Measurements from ENCODE around the gene SACM1L.

SACM1L gene

DNA sequence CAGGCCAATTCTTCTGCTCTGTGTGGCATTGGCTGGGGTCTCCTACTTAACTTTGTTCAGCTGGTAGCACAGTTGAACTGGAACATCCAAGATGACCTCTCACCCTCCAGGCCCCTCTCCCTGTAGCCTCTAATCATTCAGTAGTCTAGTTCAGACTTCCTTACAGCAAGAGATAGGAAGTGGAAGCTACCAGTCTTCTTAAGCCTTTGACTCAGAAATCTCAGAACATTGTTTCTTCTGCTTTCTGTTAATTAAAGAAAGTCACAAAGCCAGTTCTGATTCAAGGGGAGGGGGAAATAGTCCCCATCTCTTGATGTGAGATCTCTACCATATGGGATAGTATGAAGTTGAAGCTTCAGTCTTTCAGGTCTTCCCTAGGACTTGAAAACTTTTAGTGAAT, 18.8 kb upstream of the SACM1L start:
- TF ChIP-seq, protein P1, sequence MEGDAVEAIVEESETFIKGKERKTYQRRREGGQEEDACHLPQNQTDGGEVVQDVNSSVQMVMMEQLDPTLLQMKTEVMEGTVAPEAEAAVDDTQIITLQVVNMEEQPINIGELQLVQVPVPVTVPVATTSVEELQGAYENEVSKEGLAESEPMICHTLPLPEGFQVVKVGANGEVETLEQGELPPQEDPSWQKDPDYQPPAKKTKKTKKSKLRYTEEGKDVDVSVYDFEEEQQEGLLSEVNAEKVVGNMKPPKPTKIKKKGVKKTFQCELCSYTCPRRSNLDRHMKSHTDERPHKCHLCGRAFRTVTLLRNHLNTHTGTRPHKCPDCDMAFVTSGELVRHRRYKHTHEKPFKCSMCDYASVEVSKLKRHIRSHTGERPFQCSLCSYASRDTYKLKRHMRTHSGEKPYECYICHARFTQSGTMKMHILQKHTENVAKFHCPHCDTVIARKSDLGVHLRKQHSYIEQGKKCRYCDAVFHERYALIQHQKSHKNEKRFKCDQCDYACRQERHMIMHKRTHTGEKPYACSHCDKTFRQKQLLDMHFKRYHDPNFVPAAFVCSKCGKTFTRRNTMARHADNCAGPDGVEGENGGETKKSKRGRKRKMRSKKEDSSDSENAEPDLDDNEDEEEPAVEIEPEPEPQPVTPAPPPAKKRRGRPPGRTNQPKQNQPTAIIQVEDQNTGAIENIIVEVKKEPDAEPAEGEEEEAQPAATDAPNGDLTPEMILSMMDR (IDR thresholded peaks at IDR 0.05; ENCODE audit: low read depth, low read length) = no peak
- H3K4me3 ChIP-seq (ENCODE audit: low read depth, low read length) = no peak overlapping the region

DNA sequence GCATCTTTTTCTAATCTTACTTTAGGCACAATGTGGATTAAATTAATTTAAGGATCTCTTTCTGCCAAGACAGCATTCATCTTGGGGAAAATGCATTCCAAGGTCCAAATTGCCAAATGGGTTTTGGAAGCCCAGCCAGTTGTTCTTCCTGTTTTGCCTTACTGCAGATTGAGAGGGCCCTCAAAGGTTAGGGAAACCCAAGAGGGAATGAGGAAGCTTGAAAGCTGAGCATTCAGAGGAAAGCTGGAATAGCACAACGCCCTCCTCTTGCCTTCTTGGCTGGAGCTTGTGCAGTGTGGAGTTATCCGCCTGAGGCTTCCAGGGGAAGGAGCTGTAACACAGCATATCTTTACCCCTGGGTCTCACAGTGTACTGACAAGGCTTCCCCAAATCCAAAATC, 18.2 kb upstream of the SACM1L start:
- TF ChIP-seq, protein P1 (IDR thresholded peaks at IDR 0.05; ENCODE audit: low read depth, low read length) = no peak
- no peak overlapping the region for H3K4me3 ChIP-seq (ENCODE audit: low read depth, low read length)

DNA sequence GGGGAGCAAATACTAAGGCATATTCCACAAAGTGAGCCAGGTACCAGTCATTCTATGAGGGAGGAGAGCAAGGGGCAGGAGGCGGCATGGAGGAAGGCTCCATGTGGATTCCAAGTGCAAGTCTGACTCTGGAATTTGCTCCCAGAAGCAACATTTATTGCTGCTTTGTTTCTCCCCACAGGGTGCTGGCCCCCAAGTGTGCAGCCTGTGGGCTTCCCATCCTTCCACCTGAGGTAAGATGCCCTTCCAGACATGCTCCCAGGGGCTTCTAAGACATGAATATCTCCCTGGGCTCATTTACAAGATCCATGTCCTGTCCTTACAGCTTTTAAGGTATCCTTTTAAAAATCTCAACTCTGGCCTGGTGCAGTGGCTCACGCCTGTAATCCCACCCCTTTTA, 15.9 kb upstream of the SACM1L start:
- no peak overlapping the region for H3K4me3 ChIP-seq (ENCODE audit: low read depth, low read length)
- TF ChIP-seq, protein P1 (IDR thresholded peaks at IDR 0.05; ENCODE audit: low read depth, low read length) = no peak

DNA sequence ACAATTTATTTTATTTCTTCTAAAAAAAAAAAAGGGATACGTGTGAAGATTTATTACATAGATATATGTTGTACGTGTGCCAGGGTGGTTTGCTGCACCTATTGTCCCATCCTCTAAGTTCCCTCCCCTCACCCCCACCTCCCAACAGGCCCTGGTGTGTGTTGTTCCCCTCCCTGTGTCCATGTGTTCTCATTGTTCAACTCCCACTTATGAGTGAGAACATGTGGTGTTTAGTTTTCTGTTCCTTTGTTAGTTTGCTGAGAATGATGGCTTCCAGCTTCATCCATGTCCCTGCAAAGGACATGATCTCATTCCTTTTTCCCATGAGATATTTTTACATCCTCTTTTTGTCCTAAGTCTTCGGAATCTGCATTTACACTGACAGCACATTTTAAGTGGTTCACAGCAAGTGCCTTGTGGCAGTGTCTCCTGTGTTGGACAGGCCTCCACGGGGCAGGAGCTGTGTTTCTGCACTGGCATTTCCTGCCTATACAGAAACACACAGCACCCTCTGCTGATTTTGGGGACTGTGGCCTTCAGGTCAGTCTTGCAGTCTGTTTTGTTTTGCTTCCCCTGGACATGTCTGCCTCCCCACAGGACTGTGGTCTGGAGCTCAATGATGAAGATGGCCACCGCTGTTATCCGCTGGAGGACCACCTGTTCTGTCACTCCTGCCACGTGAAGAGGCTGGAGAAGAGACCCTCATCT, 12.7 kb upstream of the SACM1L start:
- TF ChIP-seq, protein P1 (IDR thresholded peaks at IDR 0.05; ENCODE audit: low read depth, low read length) = no peak

DNA sequence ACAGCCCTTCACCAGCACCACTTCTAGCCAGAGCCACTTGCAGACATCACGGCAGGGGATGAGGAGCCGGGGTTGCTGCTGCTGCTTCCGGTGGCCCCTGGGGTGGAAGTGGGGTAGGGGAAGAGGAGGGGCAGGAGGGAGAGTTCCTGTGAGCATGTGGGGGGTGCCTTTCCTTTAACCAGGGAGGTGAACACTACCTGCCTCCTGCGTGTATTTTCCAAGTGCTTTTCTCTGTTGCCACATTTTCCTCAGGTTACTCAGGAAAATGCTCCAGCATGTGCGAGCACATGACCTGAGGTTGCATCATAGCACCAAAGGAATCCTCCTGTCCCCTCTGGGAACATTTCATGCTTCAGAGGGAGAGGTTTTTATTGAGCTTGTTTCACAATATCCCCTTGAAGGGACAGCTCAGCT, 12.2 kb upstream of the SACM1L start:
- no peak overlapping the region for H3K4me3 ChIP-seq (ENCODE audit: low read depth, low read length)

More for the DNA sequence above, 12.7 kb upstream of the SACM1L start:
- no peak overlapping the region for H3K4me3 ChIP-seq (ENCODE audit: low read depth, low read length)

DNA sequence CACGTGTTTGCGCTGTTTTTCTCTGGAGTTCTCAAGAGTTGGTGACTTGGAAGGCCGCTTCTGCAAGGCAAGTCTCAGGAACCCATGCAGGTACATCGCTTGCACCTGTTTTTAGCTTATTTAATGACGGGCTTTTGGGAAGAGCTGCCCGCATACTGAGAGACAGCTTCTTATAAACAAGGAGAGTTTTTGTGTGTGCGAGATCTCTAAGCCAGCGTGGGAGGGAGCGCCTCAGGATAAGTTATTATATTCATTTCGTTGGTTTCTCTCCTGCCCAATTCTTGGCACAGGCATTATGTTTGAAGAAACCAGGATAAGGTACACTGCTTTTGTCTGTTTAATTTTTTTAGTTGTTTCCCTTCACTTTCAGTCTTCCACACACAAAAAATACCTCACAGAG, 11.4 kb upstream of the SACM1L start:
- TF ChIP-seq, protein P1 (IDR thresholded peaks at IDR 0.05; ENCODE audit: low read depth, low read length) = no peak
- H3K4me3 ChIP-seq (ENCODE audit: low read depth, low read length) = no peak overlapping the region

More for the DNA sequence above, 12.2 kb upstream of the SACM1L start:
- TF ChIP-seq, protein P1 (IDR thresholded peaks at IDR 0.05; ENCODE audit: low read depth, low read length) = no peak

DNA sequence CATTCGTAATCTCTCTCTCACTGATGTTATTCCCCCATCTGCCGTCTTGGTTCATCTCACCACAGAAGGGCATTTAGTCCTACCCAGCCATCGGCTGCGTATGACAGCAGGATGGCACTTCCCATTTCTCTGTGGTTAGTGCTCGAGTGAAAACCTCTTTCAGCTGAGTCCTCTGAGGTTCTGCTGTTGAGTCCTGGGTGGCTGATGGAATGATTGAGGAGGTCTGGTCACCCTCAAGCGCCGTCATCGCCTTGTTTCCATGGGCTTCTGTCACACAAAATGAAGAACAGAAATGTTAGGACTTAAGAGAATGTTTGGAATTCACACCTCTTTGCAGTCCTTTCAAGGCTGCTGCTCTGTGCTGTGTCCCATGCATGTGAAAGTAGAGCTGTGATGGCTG, 9.4 kb upstream of the SACM1L start:
- H3K4me3 ChIP-seq (ENCODE audit: low read depth, low read length) = no peak overlapping the region
- TF ChIP-seq, protein P1 (IDR thresholded peaks at IDR 0.05; ENCODE audit: low read depth, low read length) = no peak
